Stimulated activated CD8-positive, alpha-beta memory T cell treated with anti-CD3 and anti-CD28 coated beads, Interleukin-4, amount 100 ng/mL, for 1 hour (primary cell): Measurements from ENCODE around the gene TSPAN1.
A peak's percentile ranks its signal among the peaks of the same experiment; 100 is the strongest.

Source experiments
- DNase-seq, 2 donors: peaks; one replicate each; pipeline ENCODE4 v3.0.0-alpha.2; 2020; ENCODE audit warnings: low read depth in 2 of 2, low spot score in 1 of 2

Gene TSPAN1

DNA sequence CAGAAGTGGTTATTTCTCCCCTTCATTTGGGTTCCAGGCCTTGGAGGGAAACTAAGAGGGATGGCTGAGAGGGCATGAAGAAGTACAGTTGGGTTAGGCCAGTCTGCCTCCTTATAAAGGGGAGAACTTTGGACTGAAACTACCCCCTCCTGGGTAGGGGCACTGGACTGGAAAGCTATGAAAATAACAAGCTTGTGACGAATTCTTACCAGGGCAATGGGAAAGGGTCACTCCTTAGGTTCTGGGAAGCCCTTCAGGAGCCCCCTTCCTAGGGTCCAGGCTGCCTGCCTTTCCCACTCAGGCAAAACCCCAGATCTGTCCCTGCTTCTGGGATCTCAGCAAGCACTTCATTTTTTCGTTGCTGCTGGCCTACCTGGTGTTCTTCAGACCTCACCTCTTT is 11.2 kb downstream of the TSPAN1 start:
- no peak for DNase-seq

DNA sequence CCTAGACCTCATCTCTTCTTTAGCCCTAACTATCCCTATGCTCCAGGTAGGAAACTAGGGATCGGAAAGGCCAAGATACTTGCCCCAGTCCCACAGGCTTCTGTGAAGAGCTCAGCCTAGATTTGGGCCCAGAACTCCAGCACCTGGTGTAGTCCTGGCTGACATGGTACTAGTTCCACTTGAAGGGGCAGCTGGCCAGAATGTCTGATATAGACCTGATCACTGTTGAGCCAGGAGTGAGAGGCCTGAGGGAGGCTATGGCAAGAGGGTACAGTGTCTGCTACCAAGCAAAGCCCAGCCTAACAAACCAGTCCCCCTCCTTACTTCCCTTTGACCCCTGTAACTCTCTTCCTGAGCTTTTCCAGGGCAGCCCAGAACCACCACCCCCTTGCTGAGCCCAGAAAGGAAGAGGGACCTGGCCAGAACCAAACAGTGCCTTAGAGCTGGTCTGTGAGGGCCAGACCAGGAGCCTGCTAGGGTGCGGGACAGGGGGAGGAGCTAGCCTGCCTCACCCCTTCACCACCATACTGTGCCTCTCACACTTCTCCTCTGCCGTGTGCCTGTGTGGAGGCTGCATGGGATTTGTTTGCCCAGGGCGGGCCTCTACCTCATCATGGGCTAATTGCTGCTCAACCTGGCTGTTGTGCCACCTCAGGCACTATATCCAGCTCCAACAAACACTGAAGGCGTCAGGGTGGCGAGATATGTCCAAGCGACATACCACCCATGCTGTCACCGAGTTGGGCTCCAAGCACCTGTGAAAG is 12.4 kb downstream of the TSPAN1 start:
- DNase-seq = no peak

DNA sequence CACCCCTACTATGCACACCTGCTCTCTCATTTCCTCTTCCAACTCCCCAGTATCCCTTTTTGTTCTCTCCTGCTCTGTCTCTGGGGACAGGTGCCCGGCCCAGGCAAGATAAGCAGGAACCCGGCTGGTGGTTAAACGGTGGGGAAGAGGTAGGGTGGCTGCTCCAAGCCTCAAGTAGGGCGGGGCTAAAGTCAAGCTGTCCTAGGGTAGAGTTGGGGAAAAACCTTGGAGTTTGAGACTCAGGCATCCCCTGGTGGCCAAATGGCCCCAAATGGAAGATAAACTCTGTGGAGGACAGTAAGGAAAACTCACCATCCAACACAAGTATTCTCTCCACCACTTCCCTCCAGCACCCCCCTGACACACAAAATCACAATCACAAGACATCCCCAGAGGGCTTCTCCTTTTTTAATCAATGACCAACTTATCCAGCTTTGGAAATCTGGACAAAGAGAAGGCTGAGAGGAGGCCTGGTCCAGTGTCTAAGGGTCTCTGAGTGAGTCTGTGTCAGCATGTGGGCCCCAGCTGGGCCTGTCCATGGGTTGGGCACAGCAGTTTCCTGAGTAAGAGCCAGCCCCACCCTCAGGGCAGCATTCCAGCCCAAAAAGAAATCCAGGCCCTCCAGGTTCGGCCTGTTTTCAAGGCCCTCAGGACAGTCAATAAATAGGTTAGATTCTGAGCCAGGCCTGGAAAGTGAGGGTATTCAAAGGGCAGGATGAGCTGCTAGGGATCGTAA is 13.6 kb downstream of the TSPAN1 start:
- DNase-seq = no peak

DNA sequence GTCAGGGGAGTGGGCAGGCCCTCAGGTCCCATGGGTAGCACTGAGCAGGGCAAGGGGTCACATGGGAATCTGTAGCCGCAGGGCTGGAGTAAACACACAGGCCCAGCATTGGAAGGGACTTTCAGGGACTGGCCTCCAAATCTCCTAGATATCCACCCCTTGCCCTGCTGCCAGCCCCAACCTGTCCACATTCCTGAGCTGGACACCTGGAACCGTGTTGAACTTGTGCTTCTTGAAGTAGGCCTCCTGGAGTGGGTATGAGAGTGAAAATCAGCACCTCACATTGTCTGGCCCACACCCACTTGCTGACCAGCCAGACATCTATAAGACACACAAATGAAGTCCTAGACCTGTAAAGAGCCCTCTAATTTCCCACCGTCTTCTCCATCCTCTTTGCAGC is 15.7 kb downstream of the TSPAN1 start:
- no peak for DNase-seq

DNA sequence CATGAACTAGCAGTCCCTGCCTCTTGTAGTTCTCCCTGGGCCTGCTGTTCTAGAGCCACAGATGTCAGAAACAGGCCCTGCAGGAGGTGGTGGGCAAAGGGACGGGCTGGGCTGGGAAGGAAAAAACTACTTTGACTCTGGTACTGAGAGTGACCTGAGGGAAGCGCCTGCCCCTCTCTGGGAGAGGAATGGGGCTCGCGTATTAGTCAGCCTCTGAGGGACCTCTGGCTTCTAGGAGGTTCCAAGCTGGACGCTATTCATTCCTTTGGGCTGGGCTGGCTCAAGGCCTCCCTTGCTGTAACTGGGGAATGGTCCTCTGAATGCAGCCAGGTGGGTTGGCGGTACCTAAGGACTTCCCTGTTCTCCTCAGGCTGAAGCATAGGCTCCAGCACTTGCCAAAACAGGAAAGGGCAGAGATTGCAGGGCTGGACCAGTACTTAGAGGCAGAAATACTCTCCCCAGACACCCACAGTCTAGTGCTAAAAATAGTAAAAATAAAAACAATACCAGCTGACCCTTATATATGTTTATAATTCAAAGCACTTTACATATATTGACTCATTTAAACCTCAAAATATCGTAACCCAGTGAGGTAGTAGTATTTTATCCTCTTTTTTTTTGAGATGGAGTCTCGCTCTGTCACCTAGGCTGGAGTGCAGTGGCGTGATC is 16.3 kb downstream of the TSPAN1 start:
- DNase-seq = no peak

DNA sequence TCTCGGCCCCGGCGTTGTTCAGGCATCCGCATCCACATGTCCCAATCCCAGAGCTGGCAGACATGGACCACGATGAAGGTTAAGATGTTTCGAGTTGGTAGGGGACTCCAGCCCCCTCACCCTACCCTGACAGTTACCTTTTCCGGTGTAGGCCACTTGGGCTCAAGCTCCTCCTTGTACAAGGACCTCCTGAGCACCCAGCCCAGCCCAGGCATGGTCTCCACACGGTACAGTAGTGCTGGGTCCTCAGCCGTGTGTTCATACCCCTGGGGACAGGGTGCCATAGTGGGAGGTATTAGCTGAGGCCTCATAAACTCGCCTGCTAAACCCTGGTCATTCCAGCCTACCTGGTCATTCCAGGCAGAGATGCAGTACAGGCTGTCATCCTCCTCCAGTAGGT is 17.3 kb downstream of the TSPAN1 start:
- no peak for DNase-seq

DNA sequence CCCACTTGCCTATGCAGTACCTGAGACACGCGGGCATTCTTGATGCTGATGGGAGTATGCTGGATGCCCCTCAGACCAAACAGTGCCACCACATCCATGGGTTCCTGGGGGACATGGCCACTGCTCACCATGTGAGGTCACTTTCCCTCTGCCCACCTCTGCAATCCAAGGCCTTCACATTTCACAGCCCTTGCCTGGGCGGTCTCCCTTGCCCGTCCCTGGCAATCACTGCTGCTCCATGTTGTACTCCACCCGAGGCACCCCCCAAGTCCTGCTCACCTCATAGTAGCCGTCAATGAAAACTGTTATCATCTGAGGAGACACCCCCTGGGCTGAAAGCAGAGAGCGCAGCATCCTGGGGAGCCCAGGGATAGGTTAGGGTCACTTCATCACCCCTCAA is 18.4 kb downstream of the TSPAN1 start:
- DNase-seq = no peak

DNA sequence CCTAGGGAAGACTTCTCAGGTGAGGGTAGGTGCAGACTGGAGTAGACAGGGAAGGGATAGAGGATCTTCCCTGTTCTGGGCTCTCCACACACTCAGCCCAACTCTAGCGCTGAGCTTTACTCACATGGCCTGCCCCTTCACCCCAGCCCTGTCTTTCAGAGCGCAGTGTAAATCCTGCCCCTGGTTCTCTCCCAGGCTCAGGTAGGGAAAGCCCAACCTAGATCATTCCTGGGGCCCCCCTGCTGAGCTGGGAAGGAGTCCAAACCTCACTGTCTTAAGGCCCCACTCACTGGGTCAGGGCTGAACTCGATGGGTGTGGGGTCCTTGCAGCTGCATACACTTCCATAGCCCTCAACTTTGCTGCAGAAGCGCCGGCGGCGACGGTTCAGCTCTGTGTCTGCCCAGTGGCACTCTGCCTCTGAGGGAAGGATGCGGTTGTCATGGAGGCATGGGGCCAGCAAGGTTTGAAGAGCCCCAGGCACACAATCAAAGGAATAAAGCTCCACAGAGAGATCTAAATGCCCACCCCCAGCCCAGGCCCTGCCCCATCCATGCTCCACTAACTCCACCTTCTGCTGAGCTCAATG is 19.2 kb downstream of the TSPAN1 start:
- DNase-seq = no peak

DNA sequence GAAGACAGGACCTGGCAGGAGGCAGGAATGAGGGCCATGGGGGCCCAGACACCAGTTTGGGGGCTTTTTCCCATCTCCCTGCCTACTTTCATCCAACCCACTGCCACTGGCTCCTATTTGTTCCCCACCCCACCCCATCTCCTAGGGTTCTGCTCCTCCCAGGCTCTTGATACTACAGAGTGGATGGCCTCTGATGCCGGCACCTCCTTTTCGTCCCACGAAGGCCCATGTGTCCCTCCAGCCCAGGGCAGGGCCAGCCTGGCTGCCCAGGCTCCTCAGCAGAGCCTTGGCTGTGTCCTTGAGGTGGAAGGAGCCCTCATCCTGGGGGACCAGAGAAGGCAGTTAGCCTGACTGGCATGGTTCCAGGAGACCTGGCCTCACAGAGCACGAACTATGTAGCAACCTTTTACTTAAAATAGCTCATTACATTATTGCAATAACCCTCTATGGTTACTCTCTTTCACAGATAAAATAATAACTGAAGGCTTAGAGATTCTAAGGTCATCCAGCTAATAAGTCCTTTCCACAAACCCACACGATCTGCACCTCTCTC is 19.8 kb downstream of the TSPAN1 start:
- DNase-seq = no peak

DNA sequence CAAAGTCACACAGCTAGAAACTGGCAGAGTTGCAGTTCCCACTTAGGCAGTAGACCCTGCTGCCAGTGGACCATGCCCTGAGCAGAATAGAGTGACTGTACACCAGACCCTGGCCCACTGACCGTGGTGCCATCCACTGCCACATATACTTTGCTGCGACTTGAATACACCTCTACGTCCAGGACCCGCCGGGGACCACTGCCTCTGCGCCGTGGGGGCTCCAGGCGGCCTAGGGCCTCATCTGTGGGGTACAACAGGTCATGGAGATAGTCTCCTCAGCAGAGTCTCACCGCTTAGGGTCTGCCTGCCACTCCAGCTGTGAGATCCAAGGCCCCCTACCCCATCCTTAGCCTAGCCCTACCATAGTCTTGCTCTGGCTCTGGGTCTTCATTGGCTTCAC is 21.7 kb downstream of the TSPAN1 start:
- DNase-seq = no peak

DNA sequence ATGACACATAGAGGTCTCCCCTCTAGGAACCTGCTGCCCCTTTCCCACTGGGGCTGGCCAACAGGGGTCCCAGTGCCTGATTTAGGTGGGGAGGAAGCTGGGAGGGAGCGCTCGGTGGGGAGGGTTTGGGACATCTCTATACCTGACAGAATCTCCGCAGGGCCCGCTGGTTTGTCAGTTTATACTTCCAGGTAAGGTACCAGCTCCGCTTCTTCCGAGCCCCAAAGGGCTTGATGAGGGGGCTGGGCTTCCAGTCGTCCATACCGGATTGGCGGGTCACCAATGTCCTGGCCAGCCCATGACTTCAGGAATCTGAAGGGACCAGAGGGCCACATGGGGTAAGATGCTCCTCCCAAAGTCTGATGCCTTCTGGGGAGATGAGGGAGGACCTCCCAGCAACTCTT is 22.7 kb downstream of the TSPAN1 start:
- no peak for DNase-seq

DNA sequence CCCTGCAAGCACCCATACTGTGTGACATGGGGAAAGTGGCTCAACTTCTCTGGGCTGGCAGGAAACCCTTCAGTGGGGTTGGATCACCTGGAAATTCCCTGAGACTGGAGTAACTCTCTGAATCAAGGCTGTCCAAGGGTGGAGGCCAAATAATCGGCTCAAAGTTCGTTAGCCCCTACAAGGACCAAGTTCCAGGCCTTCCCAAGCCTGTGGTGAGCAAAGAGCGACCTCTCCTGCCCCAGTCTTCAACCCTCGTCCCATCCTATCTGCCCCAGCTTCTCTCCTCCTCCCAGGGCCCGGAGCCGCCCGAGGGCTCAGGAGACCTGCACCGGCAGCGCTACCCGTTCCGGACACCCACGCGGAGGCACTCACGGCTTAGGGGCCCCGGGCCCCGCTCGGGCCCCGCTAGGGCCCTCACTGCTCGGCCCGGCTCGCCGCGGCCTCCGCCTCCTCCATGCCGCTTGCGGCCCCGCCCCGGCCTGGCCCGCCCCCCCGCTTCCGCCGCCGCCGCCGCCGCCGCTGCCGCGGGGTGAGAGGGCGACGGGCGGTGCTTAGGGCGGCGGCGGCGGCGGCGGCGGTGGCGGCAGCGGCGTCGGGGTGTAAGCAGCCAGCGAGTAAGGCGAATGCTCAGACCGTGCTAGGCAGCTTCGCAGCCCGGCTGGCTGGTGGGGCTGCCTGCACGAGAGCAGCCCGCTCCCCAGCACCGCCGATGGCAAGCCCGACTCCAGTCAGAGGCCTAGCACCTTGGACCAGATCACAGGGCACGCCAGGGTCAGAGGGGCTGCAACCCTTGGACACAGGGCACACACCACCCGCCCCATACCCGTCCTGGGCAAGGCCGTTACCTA is 23.3 kb downstream of the TSPAN1 start, which contains the start of gene POMGNT1:
Gene POMGNT1, minus strand, starts transcription at position 471 of the 848 bp plus-strand sequence. CDS start 613 bp downstream, outside the sequence.
- peak; percentile 35 to 51 for DNase-seq

DNA sequence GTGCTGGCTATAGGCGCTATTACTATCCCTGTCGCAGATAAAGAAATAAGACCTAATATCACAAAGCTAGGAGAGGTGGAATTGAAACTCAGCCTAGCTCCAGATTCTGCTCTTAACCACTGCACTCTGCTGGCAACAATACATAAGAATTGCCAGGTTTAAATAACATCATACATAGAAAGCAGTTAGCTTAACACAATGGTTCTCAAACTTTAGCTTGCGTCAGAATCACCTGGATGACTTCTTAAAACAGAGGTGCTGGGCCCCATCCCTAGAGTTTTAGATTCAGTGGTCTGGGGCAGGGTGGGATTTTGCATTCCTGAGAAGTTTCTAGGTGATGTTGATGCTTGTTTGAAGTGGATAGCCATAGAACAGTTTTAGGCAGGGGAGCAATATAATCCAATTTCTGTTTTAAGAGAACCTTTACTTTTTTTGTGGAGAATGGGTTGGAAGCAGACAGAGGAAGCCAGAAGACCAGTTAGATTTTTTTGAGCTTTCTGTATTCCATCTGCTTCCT is 24.4 kb downstream of the TSPAN1 start:
- no peak for DNase-seq

DNA sequence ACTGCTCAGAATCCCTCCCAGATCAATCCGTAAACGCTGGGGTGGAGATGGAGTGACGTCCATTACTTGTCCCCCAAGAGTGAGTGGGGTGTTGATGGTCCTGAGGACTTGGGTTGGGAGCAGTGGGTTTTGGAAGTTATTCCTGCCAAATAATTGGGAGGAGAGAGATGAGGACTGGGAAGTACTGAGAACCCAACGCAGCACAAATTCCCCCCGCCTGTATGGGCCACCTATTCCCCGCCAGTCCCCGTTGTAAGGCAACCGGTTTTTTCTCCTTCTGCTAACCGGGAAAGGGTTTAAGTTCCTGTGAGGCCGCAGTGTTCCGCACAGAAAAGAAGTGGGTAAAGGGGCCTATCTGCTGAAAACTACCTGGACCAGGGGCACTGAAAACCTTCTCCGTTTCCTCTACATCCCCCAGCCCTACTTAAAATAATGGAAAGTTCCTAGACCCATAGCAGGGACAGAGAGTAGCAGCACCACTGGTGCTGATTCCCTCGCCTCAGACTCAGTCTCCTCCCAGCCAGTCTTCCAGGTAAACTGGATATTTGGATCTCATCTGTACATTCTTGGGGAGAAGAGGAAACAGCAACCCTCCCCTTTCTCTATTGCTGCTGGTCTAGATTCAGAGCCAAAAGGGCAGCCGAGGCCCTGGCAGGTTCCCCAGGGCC is 29.0 kb downstream of the TSPAN1 start:
- no peak for DNase-seq

DNA sequence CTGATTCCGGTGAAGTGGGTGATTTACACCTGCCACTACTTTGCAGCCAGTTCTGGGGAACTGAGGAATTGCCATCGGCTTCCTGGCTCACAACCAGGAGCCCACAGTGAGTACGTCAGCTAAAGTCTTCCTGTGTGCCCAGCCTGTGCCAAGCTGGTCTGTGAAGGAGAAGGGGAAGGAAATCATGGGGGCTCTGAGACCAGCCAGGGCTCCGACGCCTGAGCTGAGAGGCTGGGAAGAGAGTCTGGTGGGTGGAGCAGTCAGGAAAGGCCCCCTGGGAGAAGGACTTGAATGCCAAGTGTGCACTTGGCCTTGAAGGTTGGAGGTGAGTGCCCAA is 29.5 kb downstream of the TSPAN1 start:
- no peak for DNase-seq

DNA sequence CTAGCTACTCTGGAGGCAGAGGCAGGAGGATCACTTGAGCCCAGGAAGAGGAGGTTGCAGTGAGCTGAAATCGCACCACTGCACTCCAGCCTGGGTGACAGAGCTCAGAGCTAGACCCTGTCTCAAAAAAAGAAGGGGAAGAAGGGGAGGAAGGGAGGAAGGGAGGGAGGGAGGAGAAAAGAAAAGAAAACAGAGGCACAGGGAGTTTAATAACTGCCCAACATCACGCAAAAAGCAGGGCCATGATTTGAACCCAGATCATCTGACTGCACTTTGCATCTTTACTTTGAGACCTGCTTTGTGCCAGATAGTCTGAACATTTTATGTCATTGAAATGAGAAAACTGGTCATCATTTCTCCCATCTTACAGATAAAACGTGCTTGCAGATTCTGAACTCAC is 30.3 kb downstream of the TSPAN1 start:
- no peak for DNase-seq

DNA sequence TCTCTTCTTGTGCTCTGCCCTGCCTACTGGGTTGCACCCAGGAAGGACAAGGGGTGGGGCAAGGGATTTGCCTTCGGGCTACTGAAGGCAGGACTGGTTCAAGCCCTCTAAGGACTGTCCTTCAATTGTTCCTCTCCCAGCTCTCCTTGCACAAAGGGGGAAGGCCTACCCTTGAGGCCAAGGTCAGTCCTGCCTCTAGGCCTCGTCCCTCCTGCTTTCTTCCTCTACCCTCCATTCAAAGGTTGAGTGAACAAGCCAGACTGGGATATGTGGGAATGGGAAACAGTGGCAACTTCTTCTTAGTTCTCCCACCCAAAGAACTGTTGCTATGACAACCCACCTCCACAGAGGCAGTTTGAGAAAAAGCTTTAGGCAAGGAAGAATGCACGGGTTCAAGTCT is 30.9 kb downstream of the TSPAN1 start:
- DNase-seq = no peak

DNA sequence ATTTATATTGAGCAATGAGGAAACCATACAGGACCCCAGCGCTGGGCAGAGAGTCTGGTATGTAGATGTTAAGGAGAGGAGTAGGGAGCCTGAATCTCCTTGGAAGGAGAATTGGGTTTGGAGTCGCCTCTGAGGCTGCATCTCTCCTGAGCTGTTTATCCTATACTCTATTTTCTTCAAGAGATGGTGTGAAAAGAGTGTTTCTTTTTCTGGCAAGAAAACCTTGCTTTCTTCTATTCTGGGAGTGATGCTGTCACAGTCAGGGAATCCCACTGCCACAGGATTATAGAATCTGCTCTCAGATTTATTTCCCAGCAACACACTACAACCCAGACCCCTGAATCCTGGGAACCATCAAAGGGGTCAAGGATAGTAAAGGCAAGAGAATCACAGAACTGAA is 31.5 kb downstream of the TSPAN1 start:
- DNase-seq = no peak

DNA sequence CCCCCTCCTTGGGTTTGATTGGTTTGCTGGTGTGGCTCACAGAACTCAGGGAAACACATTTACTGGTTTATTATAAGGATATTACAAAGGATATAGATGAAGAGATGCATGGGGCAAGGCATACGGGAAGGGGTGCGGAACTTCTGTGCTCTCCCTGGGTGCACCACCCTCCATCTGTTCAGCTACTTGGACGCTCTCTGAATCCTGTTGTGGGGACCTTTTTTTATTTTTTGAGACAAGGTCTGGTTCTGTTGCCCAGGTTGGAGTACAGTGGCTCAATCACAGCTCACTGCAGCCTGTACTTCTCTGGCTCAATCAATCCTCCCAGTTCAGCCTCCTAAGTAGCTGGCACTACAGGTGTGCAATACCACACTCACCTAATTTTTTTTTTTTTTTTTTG is 35.7 kb downstream of the TSPAN1 start:
- no peak for DNase-seq

DNA sequence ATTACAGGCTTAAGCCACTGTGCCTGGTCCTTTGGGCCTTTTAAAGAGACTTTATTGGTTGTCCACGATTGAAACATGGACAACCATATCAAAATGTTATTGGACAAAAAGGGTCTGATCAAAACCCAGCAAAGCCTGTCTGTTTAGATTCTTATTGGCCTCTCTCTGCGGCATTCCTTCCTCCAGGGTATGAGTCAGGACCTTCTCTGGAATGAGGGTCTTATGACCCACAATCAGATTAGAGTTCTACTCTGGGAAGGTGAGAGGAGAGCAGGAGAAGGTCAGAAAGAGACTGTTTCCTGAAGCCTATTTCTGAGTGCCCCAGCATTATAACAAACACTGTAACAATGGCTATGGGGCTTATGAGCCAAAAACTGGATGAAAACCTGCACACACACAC is 36.2 kb downstream of the TSPAN1 start:
- no peak for DNase-seq
